ENCODE results near the gene CELF5.
"Not testable (repeated sequence)": the region's sequence is repeated elsewhere in the genome, so short reads cannot be mapped to it uniquely, and the experiment has no call there.

Gene CELF5

GRCh38 chr19:3208317-3209207 is 15.9 kb upstream of the CELF5 start:
- DNase-seq: no peak

DNA sequence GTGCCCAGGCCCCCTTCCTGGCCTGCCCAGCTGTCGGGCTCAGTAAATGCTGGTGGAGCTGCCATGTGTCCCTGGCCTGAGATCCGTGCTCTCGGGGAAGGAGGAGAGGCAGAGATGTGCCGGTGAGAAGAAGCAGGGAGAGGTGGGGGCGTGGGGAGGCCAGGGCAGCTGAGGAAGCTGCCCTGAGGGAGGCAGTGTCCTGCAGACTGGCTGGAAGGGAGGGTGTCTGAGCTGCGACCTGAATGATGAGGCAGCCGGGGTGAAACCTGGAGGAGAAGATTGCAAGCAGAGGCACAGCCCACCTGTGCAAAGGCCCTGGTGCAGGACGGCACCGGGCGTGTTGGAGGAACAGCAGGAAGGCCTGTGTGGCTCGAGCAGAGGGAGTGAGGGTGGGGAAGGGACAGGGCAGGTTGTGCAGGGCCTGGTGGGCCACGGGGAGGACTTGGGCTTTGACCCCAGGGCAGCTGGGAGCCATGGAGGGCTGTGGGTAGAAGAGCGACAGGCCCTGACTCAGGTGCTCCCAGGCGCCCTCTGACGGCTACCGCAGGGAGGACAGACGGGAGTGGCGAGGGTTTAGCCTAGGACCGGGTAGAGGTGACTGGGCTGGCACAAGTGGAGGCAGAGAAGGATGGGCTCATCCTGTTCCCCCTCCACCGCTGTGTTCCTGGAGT is 14.0 kb upstream of the CELF5 start:
- DNase-seq: peak; percentile 84

DNA sequence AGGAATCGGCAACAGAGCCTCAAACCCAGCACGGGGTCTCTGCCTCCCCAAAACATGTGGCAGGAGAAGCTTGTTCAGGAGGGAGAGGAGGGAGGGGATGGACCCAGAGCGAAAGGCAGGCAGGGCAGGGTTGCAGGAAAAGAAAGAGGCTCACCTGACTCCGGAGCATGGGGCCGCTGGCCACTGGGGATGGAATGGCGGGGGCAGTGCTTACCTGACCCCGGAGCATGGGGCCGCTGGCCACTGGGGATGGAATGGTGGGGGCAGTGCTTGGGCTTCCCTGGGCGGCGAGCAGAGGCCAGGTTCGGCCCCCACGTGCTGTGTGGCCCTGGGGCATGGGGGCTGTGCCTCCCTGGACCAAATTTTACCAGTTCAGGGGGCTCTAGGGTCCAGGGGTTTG is 13.3 kb upstream of the CELF5 start:
- DNase-seq: no peak

- DNase-seq: no peak
Measured at GRCh38 chr19:3213159-3213558, 11.3 kb upstream of the CELF5 start.

GRCh38 chr19:3216874-3217273 is 7.6 kb upstream of the CELF5 start:
- no peak for DNase-seq

GRCh38 chr19:3220576-3220975 is 3.9 kb upstream of the CELF5 start:
- DNase-seq: no peak

- not testable (repeated sequence) for DNase-seq
Measured at GRCh38 chr19:3221576-3221975, 2.9 kb upstream of the CELF5 start.

- DNase-seq: no peak
Measured at GRCh38 chr19:3222709-3223108, 1.8 kb upstream of the CELF5 start.

GRCh38 chr19:3225169-3225485 is 666 bp downstream of the CELF5 start:
- no peak for DNase-seq

DNA sequence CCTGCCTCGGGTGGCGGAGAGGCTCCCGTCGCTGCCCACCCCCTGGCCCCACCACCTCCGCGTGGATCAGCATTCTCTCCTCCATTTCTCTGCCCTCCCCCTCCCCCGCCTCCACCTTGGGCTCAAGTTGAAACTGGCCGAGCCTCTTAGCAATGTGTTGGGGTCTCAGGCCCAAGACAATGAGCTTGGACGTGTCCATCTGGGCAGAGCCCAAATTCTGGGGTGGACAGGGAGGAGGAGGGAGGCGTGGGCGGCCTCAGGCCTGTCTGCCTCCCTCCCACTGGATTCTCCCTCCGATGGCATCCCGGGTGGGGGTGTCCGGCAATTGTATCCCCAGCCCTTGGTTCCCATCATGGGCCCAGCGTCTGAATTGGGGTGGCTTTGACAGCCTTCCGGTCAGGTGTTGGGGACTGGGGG is 1.2 kb downstream of the CELF5 start:
- DNase-seq: no peak

- no peak for DNase-seq
Measured at GRCh38 chr19:3227054-3227626, 2.7 kb downstream of the CELF5 start.

DNA sequence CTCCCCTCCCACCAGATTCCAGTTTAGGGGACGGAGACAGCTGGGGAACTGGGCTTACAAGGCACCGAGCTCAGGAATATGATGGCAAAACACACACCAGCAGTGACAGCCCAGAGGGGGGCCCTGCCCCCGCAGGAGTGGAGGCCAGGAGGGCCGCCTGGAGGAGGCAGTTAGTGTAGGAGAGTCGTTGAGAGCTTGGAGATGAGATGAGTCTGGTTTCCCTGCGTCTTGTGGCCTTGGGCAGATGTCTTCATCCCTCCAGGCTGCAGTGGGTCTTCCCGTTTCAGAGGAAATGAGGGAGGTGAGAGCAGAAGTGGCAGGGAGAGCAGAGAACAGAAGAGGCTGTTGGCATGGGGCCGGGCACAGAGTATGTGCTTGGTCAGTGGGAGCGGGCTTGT is 4.9 kb downstream of the CELF5 start:
- DNase-seq: no peak

DNA sequence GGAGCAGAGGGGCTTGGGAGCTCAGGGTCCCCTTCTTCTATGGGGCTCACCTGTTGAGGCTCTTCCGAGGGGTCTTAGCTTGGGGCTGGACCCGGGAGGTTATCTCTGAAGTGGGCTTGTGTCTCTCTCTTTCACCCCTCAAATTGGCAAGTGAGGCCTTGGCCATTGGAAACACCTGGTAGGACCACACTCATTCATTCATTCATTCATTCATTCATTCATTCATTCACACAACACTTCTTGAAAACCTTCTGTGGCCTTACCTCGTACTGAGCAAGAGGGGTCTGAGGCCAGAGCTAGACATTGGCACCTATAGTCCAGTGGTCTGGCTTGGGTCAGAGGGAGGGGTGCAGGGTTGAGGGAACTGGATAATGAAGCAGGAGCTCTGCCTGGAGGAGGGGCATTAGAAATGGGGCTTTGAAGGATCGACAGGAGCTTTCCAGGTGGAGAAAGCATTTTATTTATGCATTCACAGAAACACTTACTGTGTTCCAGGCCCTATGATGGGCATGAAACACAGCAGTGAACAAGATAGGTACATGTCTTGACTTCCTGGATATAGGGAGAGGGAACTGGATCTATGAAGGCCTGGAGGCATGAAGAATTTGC is 5.5 kb downstream of the CELF5 start:
- DNase-seq: no peak

- no peak for DNase-seq
Measured at GRCh38 chr19:3231288-3231687, 6.8 kb downstream of the CELF5 start.

DNA sequence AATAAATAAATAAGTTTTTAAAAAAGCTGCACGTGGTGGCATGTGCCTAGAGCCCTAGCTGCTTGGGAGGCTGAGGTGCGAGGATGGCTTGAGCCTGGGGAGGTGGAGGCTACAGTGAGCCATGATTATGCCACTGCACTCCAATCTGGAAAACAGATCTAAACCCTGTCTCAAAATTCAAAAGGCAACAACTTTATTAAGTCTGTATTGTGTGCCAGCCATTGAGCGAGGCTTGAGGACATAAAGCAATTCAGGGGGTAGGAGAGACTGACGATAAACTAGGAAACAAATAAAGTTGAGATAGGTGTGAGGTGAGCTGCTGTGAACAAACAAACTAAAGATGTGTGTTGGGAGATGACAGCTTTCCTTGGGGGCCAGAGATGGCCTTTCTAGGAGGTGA is 8.7 kb downstream of the CELF5 start:
- DNase-seq: no peak

GRCh38 chr19:3233831-3234230 is 9.4 kb downstream of the CELF5 start:
- no peak for DNase-seq

DNA sequence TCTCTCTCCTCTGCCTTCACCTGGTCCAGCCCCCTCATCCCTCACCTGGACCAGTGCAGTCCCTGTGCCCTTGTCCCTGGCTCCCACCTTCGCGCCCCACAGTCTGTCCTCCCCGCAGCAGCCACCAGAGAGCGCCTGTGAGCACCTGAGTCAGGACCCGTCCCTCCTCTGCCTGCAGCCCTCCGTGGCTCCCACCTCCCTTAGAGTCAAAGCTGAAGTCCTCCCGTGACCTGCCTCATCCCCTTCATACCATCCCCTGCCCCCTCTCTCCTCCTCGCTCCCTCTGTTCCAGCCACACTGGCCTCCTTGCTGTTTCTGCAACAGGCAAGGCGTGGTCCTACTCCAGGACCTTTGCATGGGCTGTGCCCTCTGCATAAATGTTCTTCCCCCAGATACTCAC is 10.3 kb downstream of the CELF5 start:
- peak; percentile 55 for DNase-seq

DNA sequence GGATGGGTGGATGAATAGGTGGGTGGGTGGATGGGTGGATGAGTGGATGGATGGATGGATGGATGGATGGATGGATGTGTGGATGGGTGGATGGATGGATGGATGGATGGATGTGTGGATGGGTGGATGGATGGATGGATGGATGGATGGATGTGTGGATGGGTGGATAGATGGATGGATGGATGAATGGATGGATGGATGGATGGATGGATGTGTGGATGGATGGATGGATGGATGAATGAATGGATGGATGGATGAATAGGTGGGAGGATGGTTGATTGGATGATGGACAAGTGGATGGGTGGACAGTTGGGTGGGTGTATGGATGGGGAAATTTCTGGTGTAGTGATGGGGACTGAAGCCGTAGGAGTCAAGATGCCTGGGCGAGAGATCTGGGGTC is 11.1 kb downstream of the CELF5 start:
- DNase-seq: not testable (repeated sequence)

- DNase-seq: no peak
Measured at GRCh38 chr19:3236272-3236671, 11.8 kb downstream of the CELF5 start.

GRCh38 chr19:3238066-3238561 is 13.7 kb downstream of the CELF5 start:
- no peak for DNase-seq

- no peak for DNase-seq
Measured at GRCh38 chr19:3239367-3239766, 14.9 kb downstream of the CELF5 start.

DNA sequence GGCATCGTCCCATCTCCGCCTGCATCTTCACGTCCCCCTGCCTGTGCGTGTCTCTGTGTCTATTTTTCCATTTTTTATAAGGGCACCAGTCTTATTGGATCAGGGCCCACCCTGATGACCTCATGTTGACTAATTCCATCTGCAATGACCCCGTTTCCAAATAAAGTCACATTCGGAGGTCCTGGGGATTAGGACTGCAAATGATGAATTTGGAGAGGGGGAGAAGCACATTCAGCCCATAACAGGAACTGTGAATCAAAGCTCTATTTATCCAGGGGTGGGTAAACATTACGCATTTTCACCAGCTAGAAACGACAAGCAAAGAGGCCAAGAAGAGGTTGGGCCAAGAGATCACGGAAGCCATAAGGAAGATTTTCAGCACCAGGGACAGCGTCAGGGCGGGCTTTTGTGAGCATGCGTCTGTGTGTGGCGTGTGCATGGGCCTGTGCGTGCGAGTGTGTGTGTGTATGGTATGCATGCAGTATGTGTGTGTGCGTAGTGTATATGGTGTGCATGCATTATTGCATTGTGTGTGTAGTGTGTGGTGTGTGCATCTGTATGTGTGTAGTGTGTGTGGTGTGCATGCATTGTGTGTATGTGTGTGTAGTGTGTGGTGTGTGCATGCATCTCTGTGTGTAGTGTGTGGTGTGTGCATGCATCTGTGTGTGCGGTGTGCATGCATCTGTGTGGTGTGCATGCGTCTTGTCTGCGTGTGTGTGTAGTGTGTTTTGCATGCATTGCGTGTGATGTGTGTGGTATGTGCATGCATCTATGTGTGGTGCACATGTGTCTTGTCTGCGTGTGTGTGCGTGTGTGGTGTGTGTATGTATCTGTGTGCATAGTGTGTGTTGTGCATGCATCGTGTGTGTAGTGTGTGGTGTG is 19.6 kb downstream of the CELF5 start:
- DNase-seq: peak; percentile 66

GRCh38 chr19:3245050-3245449 is 20.6 kb downstream of the CELF5 start:
- no peak for DNase-seq

Measured in stimulated activated CD4-positive, alpha-beta T cell treated with anti-CD3 and anti-CD28 coated beads, Interleukin-15, amount 100 ng/mL, for 24 hours (primary cell).